ENCODE data around the gene B9D2.

DNA sequence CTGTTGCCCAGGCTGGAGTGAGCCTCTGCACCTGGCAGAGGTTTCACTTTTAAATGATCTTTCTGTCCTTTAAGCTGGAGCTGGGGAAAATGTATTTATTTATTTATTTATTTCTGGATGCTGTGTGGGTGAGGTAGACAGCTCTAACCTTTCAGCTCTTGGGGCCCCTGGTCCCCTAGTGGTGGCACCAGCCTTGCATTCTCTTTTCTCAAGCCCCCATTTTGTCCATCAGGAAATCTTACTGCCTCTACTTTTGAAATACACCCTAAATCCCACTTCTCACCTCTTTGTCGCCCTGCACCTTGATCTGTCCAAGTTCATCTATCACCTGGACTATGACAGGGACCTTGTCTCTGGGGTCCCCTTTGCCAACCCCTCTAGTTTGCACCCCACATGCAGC, 2.1 kb upstream of the B9D2 start:
- TF ChIP-seq POLR2A (IDR thresholded peaks at IDR 0.05; ENCODE audit: low read depth, low read length): no peak
- no peak for TF ChIP-seq POLR2AphosphoS5 (IDR thresholded peaks at IDR 0.05; ENCODE audit: low read depth, low read length)
- no peak for TF ChIP-seq TAF1 (IDR thresholded peaks at IDR 0.05; ENCODE audit: borderline replicate concordance, low read depth, low read length)
